Left ventricle myocardium superior (tissue), 1 donor: ENCODE data around the gene TMEM51. TPM values are rescaled to one million over a fixed set of nuclear protein-coding genes. Genes with fewer than 3 reads are reported as not detected.

Source experiments
- ATAC-seq: fragments of 200-7000 bp; cut with Tn5 transposase; one replicate; pipeline ENCODE4 v1.9.1; 2020; ENCODE audit warnings: mild to moderate bottlenecking, moderate library complexity
- DNase-seq: peaks from one replicate; pipeline ENCODE4 v3.0.0-alpha.2; 2020
- intact Hi-C: fragments of 100-400 bp; cut with micrococcal nuclease; formaldehyde crosslinking; loops from one replicate; pipeline ENCODE4 v1.11.0; 2022
- total RNA-seq: library from RNA; stranded (reverse); fragmentation: NEBNext Ultra II Directional; extraction: Animal tissue kit (Norgen Biotek cat#: 25700); gene quantifications from one replicate; pipeline ENCODE4 v1.2.1, GENCODE V29; 2021
- donor health status: DM: no; HTN: yes; CAD: no; lungs with severe emphysema.

TMEM51 gene
- total RNA-seq, 1 donor from 2014 or later, result 4.9 TPM

GRCh38 chr1:15206418-15207030, 53.0 kb downstream of the TMEM51 start:
- no peak for ATAC-seq
- no peak for DNase-seq
- intact Hi-C loops, result no loop called here

- ATAC-seq, result peak; percentile 30
- intact Hi-C loops, result no loop called here
- no peak for DNase-seq
Observed at GRCh38 chr1:15207031-15207828, 53.7 kb downstream of the TMEM51 start.

GRCh38 chr1:15207829-15208429, 54.4 kb downstream of the TMEM51 start:
- intact Hi-C loops, result no loop called here
- DNase-seq (no peak), ATAC-seq (peak; percentile 35)

GRCh38 chr1:15210651-15211375, 57.3 kb downstream of the TMEM51 start:
- DNase-seq, result peak; percentile 39

GRCh38 chr1:15211424-15211823, 57.9 kb downstream of the TMEM51 start:
- DNase-seq (no peak), ATAC-seq (no peak)
- intact Hi-C loops, result no loop called here

More at GRCh38 chr1:15210651-15211375, 57.3 kb downstream of the TMEM51 start:
- intact Hi-C loops, result no loop called here
- peak; percentile 55 for ATAC-seq

GRCh38 chr1:15212216-15212953, 58.8 kb downstream of the TMEM51 start:
- ATAC-seq (no peak), DNase-seq (no peak)
- intact Hi-C loops, result no loop called here

- DNase-seq (no peak), ATAC-seq (no peak)
Observed at GRCh38 chr1:15212954-15213291, 59.4 kb downstream of the TMEM51 start.

GRCh38 chr1:15213341-15213821, 59.8 kb downstream of the TMEM51 start:
- intact Hi-C loops, result no loop called here
- ATAC-seq (no peak), DNase-seq (no peak)

More at GRCh38 chr1:15212954-15213291, 59.4 kb downstream of the TMEM51 start:
- intact Hi-C loops, result no loop called here

- ATAC-seq (peak; percentile 57), DNase-seq (peak; percentile 65)
- intact Hi-C loops, result no loop called here
Observed at GRCh38 chr1:15214527-15214926, 61.0 kb downstream of the TMEM51 start.

- ATAC-seq, result no peak
- DNase-seq, result no peak
- intact Hi-C loops, result no loop called here
Observed at GRCh38 chr1:15215116-15215515, 61.6 kb downstream of the TMEM51 start.

GRCh38 chr1:15217654-15218053, 64.1 kb downstream of the TMEM51 start:
- no peak for DNase-seq
- intact Hi-C loops, result no loop called here
- no peak for ATAC-seq

GRCh38 chr1:15218287-15219279, 65.0 kb downstream of the TMEM51 start:
- intact Hi-C loops, result no loop called here
- DNase-seq, result no peak
- no peak for ATAC-seq

- ATAC-seq (no peak), DNase-seq (no peak)
- intact Hi-C loops, result no loop called here
Observed at GRCh38 chr1:15219280-15220023, 65.9 kb downstream of the TMEM51 start.

- no peak for ATAC-seq
- no peak for DNase-seq
- intact Hi-C loops, result no loop called here
Observed at GRCh38 chr1:15220024-15220392, 66.5 kb downstream of the TMEM51 start.

- peak; percentile 43 for DNase-seq
- ATAC-seq, result peak; percentile 30
- intact Hi-C loops, result no loop called here
Observed at GRCh38 chr1:15220825-15221431, 67.4 kb downstream of the TMEM51 start.

GRCh38 chr1:15222653-15223303, 69.2 kb downstream of the TMEM51 start:
- intact Hi-C loops, result no loop called here
- ATAC-seq (no peak), DNase-seq (no peak)
